GM19025 (cell line): ENCODE results near the gene CNTNAP1.
A peak's percentile ranks its signal among the peaks of the same experiment; 100 is the strongest.

Source experiments
- ATAC-seq: cut with Tn5 transposase; IDR thresholded peaks from one replicate; pipeline ENCODE4 v1.9.1; 2021; ENCODE audit warnings: mild to moderate bottlenecking, low read depth, moderate library complexity; ENCODE audit not compliant: unreplicated experiment

CNTNAP1 gene

DNA sequence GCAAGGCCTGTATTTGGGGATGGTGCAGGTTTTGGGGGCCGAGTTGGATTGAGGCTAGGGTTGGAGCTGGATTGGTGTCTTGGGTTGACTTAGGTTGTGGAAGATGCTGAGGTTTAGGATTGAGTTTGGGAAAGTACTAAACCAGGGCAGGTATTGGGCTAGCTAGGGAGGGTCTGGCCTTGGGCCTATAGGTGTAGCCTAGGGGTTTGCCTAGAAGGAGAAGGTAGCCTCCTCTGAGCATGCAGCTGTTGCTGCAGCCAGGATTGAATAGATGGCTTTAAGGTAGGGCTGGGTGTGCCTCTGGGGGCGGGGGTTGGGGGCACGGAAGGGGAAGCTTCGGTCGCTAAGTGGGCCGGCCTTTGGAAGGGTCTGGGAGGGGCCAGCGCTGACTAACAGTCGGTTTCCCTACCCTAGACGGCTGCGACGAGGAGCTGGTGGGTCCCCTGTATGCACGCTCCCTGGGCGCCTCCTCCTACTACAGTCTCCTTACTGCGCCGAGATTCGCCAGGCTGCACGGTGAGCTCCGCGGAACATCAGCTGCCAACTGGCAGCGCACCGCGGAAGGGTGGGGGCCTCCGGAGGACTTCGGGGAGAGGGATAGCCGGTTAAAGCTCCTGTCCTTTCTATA is 1.2 kb downstream of the CNTNAP1 start:
- no peak for ATAC-seq

DNA sequence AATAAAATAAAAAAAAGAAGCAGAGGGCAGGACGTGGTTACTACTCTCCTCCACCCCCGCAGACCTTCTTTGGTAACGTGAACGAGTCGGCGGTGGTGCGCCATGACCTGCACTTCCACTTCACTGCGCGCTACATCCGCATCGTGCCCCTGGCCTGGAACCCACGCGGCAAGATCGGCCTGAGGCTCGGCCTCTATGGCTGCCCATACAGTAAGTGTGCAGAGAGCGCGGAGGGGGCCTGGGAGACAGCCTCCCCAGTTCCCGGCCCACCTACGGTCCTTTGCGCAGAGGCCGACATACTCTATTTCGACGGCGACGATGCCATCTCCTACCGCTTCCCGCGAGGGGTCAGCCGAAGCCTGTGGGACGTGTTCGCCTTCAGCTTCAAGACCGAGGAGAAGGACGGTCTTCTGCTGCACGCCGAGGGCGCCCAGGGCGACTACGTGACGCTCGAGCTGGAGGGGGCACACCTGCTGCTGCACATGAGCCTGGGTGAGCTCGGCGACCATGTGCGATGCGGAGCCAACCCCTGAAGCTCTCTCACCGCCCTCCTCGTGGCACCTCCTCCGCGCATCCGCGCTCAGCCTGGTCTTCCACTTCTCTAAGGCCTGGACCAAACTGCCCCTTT is 2.7 kb downstream of the CNTNAP1 start:
- ATAC-seq: no peak

- no peak for ATAC-seq
These were observed 3.5 kb downstream of the CNTNAP1 start for GRCh38 chr17:42685831-42686230.

DNA sequence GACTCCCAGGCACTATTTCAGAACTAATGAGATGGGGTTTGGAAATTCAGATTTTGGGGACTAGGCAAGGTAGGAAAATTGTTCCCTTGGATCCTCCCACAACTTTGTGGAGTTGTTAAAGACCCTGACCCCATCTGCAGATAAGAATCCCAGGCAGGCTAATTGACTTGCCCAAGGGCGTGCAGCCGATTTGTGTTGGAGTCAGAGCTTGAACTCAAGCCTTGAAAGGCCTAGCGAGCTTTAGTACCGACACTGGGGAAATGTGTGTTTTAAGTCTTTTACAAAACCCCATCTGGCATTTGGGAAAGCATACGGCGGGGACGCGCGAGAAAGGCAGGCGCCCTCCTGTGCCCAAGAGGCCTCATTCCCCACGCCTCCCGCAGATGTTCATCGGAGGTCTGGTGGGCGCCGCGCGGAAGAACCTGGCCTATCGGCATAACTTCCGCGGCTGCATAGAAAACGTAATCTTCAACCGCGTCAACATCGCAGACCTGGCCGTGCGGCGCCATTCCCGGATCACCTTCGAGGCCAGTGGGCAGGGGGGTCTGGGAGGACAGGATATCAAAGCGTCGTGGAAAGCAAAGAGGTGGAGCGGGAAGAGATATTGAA is 4.3 kb downstream of the CNTNAP1 start:
- ATAC-seq: no peak

DNA sequence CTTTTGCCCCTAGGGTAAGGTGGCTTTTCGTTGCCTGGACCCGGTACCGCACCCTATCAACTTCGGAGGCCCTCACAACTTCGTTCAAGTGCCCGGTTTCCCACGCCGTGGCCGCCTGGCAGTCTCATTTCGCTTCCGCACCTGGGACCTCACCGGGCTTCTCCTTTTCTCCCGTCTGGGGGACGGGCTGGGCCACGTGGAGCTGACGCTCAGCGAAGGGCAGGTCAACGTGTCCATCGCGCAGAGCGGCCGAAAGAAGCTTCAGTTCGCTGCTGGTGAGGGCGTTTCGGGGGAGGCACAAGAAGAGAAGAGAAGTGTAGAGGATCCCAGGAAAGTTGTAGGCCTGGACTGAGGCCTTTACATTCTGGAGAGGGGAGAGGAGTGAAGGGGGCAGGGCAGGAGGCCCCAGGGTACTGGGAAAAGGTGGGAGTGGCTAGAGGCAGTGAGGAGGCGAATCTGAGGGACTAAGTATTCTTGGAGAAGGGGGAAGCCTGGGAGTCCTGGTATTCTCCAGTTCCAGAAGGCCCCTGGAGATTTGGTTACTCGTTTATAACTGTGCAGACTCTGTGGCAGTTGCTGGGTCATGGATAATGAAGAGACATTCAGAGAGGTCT is 5.5 kb downstream of the CNTNAP1 start:
- ATAC-seq: no peak

GRCh38 chr17:42690596-42690995 is 8.3 kb downstream of the CNTNAP1 start:
- no peak for ATAC-seq

GRCh38 chr17:42691021-42691545 is 8.8 kb downstream of the CNTNAP1 start:
- ATAC-seq: no peak

DNA sequence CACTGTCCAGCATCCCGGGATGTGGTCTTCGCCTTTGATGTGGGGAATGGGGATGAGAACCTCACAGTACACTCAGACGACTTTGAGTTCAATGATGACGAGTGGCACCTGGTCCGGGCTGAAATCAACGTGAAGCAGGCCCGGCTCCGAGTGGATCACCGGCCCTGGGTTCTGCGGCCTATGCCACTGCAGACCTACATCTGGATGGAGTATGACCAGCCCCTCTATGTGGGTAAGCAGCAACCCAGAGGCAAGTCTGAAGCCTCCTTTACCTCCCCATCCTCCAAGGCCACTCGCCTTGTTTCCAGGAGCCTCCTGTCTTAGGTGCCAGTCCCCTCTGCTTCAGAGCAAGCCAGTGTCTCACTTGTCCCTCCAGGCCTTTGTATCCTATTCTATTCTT is 10.2 kb downstream of the CNTNAP1 start:
- no peak for ATAC-seq

- no peak for ATAC-seq
These were observed 12.2 kb downstream of the CNTNAP1 start for GRCh38 chr17:42694524-42694923.

GRCh38 chr17:42695500-42695899 is 13.2 kb downstream of the CNTNAP1 start:
- no peak for ATAC-seq

- ATAC-seq: no peak
These were observed 14.9 kb downstream of the CNTNAP1 start for GRCh38 chr17:42697108-42697811.

GRCh38 chr17:42698736-42699414 is 16.5 kb downstream of the CNTNAP1 start:
- ATAC-seq: no peak

DNA sequence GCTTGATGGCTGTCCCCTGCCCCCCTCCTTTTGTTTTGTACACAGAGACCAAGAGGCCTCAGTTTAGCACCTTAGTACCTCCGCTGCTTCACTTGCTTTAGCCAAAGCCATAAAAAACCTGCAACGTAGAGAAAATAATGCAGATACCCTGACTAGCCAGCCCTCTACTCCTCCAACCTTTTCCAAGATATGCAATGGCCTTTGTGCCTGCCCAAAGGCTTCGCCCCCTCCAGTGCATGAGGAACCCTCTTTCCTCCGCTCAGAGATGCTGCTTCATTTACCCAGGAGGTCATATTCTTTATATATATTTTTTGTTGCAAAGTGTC is 17.0 kb downstream of the CNTNAP1 start:
- no peak for ATAC-seq

GRCh38 chr17:42700586-42701289 is 18.4 kb downstream of the CNTNAP1 start:
- ATAC-seq: no peak

DNA sequence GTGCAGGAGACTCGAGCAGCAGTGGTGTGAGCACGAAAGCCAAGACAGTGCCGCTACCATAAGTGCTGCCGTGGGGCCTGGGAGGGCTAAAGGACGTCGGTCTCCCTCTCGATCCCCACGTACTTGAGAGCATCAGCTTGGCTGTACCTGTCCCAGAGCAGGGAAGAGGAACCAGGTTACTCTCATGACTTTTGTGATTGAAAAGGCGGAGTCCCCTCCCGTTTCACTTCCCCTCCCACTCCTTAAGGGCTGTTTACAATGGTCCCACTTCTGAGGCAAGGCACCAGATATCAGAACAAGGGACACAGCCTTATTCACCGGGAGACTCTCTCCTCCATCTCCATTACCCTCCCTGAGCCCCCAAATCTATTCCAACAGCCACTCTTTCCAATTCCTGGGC is 20.1 kb downstream of the CNTNAP1 start:
- ATAC-seq: no peak

DNA sequence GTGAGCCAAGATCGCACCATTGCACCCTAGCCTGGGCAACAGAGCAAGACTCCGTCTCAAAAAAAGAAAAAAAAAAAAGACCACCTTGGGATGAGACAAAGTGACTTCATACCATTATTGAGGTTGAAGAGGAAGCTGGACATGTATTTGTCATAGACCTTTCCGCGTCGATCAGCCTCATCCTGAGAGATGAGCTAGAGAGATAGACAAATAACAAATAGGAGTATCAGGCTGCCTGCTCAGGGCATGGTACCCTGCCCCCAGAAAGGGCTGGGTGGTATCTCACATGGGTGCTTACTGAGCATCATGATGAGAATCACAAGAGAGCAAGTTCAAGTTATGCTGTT is 22.1 kb downstream of the CNTNAP1 start:
- peak; percentile 10 for ATAC-seq

GRCh38 chr17:42704837-42705494 is 22.6 kb downstream of the CNTNAP1 start:
- peak; percentile 75 for ATAC-seq

GRCh38 chr17:42706732-42707131 is 24.4 kb downstream of the CNTNAP1 start:
- no peak for ATAC-seq

GRCh38 chr17:42708588-42708987 is 26.3 kb downstream of the CNTNAP1 start:
- no peak for ATAC-seq
